HG03469 (cell line): ENCODE measurements around the gene GLI3.

ENCODE experiments used
- ATAC-seq: cut with Tn5 transposase; IDR thresholded peaks from one replicate; pipeline ENCODE4 v1.9.1; 2021; ENCODE audit warnings: mild to moderate bottlenecking, moderate library complexity, moderate number of reproducible peaks; ENCODE audit not compliant: unreplicated experiment

Gene GLI3

DNA sequence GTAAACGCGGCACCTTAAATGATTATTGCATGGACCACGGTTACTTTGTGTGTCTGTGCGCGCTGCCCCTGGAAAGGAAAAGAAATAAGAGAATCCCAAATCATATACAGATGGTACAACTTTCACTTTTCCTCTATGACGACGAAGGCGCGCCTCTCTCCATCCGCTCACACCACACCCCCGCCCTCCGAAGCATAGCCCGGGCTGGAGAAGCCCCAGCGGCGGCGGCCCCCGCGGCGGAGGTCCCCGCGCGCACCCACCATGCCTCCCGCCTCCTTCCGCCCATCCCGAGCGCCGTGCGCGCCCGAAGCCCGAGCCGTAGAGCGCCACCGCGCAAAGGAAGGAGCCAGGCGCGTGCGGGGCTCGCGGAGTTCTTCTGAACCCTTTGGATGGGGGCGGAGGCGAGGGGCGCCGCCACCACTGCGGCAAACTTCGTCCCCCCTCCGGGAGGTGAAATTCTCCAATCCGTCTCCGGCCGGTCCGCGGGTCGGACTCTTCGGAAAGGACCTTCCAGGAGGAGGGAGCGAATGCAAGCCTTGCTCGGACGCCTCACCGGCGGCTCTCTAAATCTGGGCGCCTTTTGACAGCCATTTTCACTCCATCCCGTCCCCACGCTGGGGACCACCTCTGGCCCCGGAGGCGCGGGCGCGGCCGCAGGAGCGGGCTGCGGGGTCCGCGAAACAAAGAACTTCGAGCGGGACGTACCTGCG, 588 bp downstream of the GLI3 start:
- ATAC-seq: peak; percentile 12

DNA sequence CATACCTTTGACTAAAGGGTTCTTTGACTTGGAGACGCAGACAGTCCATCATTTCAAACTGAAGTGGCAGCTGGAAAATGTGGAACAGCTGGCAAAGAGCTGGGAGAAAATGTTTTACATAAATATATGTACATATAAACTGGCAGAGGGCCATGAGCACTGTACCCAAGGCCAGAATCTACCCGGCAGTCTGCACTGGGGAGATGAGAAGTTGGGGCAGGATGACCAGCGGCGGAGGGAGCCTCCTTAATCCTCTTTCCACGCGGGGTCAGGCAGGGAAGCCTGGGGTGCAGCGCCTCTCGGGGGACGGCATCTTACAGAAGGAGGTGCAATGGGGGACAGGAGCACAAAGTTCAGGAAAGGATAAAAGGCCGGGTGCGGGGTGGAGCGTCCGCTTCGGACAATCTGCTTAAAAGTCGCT, 1.3 kb downstream of the GLI3 start:
- ATAC-seq: no peak

GRCh38 chr7:42234736-42235135, 2.3 kb downstream of the GLI3 start:
- ATAC-seq: no peak

DNA sequence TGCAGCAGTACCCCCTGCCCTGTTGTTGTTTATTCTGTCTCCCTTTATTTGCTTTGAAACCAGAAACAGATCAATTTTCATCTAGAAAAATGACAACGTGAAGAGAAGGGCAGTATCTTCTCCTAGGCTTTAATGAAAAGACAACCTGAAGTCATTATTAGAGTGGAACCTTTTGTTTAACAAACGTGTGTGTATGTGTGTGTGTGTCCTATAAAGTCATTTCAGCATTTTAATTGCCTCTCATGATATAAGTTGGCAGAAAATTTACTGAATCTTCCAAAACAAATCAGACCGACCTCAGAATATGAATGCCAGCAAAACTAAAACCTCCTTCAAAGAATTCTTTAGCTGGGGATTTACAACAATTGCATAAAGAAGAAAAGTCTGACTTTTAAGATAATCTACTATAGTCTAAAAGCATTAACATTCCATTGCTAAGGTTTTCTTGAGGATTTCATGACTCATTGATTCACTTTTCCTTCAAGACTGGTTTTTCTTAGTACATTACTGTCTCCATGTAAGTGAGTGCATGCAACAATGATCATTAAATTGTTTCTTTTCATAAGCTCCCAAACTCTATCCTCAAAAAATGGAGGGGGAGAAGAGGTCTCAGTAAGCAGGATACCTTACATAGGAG, 3.2 kb downstream of the GLI3 start:
- no peak for ATAC-seq

DNA sequence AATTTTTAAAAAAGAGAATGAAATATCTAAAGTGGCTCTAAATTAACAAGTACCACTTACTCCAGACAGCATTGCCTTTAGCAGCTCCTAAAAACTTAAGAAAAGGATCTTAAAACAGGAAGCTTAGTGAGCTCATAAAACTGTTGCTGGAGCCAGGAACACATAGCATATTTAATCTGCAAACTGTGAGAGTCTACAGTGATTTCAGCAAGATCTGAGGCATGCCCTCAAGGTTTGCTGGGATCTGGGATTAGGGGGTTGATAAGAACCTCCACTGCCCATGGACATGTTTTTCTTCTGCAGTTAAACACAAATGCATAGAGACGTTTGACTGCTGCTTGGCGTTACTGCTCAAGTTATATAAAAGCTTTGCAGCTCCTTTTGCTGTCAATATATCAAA, 3.8 kb downstream of the GLI3 start:
- ATAC-seq: no peak

GRCh38 chr7:42232275-42232674, 4.7 kb downstream of the GLI3 start:
- ATAC-seq: no peak

GRCh38 chr7:42231043-42231787, 5.8 kb downstream of the GLI3 start:
- ATAC-seq: no peak

DNA sequence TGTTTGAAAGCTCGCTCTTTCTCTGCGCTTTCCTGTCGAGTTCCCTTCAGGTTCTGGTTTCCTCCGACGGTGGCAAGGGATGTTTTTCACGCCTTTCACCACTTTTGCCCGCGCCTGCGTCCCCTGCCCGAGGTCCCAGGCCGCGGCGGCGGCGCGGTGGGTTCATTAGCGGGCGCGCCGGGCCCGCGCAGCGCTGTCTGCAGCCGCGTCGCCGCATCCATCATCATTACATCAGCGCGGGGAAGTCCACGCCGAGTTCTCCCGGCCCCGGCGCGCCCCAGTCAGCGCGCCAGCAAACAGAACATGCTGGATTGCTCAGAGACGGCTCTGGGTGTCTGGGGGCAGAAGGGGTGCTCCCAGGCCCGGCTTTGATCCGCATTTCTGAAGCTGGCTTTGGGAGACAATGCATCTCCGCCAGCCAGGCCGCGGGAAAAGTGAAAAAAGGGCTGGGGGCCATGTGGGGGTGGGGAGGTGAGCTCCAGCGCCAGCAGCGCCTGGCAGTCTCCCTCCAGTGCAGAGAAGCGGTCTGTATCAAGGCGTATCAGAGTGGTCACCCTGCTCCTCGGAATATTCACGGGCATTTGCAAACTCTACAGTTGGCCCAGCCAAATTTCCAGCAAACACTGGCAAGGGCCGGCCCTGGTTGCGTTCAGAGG, 8.9 kb downstream of the GLI3 start:
- no peak for ATAC-seq

DNA sequence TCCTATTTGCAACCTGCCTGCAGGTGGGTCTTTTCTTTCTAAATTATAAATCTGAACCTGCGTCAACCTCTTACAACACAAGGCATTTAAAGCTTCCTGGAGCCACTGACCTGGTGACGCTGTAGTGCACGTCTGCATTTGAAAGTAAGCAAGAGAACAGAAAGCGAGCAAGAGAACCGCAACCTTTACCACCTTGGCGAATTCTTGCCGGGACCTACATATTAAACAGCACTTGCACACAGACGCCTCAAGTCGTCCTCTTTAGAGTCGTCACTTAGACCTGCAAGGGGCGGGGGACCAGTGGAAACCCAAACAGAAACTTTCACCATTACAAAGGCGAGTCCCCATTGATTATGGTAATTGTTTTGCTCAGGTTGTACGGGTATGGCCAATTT, 9.5 kb downstream of the GLI3 start:
- ATAC-seq: peak; percentile 81

DNA sequence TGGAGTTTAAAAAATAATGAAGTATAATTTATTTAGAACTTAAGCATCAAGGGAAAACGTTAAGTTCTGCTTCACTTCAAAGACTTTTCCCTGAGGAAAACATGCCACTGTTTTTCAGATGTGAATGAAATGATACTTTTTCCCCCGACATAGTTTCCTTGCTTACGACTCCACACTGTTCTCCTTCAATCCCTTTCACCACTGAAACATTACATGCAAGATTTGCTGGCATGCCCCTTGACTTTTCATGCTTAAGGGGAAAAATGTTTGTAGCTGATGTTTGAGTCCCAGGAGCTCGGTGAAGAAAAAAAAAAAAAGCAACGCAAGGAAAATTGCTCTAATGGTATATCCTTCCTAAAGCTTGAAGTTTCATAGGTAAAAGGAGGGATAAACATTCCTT, 10.0 kb downstream of the GLI3 start:
- ATAC-seq: no peak

DNA sequence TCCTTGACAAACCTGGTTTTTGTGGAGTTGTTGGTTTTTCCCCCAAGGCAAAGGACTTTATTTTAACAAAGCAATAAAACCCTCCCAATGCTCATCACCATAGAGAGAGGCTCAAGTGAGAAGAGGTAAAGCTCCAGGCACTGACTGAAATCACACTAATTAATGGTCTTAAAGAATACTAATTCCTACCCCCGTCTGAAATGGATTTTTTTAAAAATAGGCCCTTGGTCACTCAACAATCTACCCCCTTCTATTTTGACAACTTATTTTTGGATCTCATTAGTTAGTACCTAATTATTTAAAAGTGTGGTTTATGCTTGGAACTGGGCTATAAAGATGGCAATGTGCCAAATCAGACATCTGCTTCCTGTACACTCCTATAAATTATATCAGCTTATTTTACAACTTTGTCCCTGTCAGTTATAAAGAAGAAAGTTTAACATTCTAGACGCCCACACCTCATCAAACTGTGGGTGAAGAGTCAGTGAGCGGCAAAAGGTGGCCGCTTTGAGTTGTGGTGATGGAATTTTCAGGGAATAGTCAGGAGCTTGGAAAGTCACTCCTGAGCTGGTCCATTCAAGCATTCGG, 10.6 kb downstream of the GLI3 start:
- no peak for ATAC-seq

DNA sequence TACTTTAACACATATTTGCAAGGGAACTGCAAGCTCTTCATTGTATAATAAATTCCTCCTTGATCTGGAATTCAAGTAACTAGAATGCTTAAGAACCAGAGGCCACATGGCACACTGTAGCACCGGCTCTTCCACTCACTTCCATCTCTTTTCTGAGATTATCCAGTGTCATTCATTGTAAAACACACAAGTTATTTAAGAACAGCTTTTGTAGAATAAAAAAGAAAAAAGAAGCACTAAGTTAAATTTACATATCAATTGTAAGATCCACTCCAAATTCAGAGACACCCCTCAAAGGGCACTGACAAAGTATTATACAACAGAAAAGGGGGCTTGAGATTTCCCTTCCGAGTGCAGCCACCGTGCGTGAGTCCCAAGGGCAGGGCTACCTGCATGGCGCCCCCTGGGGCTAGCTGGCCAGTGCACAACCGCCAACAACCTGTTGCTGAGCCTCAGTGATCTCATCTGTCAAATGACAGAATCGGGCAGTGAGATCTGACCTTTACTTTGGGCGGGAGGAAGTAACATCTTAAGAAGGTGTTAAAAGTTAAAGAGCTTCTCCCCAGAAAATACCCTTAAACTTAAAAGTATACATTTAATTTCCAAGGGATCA, 12.5 kb downstream of the GLI3 start:
- no peak for ATAC-seq

- ATAC-seq: no peak
Measured at GRCh38 chr7:42222891-42223290, 14.1 kb downstream of the GLI3 start.

GRCh38 chr7:42222125-42222524, 14.9 kb downstream of the GLI3 start:
- no peak for ATAC-seq

- no peak for ATAC-seq
Measured at GRCh38 chr7:42221304-42221703, 15.7 kb downstream of the GLI3 start.

- no peak for ATAC-seq
Measured at GRCh38 chr7:42219447-42219846, 17.6 kb downstream of the GLI3 start.

DNA sequence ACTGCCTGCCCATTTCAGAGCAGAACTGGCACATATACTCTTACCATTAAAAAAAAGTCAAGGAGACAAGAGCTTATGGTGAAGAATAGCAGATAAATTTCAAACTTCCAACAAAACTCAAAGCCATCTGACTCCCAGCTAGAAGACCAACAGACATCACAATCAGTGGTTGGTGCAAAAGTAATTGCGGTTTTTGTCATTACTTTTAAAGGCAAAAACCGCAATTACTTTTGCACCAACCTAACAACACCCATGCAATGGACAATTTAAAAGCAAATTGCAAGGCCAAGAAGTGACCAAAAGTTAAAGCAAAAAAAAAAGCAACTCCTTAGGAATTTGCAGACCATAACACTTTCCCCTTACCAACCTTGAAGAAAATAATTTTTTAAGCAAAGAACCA, 18.8 kb downstream of the GLI3 start:
- ATAC-seq: no peak

- ATAC-seq: no peak
Measured at GRCh38 chr7:42217548-42217947, 19.5 kb downstream of the GLI3 start.

- ATAC-seq: no peak
Measured at GRCh38 chr7:42217053-42217452, 20.0 kb downstream of the GLI3 start.

- ATAC-seq: no peak
Measured at GRCh38 chr7:42214060-42214679, 22.8 kb downstream of the GLI3 start.
